HepG2 (cell line): ENCODE measurements around the gene WFDC12. TPM values are rescaled to one million over a fixed set of nuclear protein-coding genes. Genes with fewer than 3 reads are reported as not detected.

Experiments
- ATAC-seq: fragments of 200-7000 bp; cut with Tn5 transposase; 3 replicates; pipeline ENCODE4 v1.9.1; 2020; ENCODE audit warnings: mild to moderate bottlenecking, moderate library complexity
- BruUV-seq: library from RNA; stranded (reverse); fragments of 400-500 nt; replicated peaks from 2 replicates; lab custom pipeline; 2021; lab: Mats Ljungman, UMichigan
- CTCF ChIA-PET: fragments of 300-600 bp; formaldehyde crosslinking; extraction: SDS; loops from one replicate; lab custom pipeline; 2021; ENCODE audit warnings: low total read pairs, inconsistent platforms, low intra/inter-chr PET ratio; lab: Yijun Ruan, JAX
- POLR2A ChIA-PET: fragments of 350-600 bp; sonication (Branson Sonifier 250); formaldehyde crosslinking; loops from one replicate; lab custom pipeline; 2020; ENCODE audit warnings: antibody characterized with exemption, inconsistent platforms; lab: Yijun Ruan, JAX
- DNase-seq: peaks from one replicate; pipeline ENCODE4 v3.0.0-alpha.2; 2015; ENCODE audit warnings: low spot score
- FAIRE-seq: peaks from 3 replicates; lab custom pipeline; 2011; peaks lifted over from hg19 to GRCh38; lab: Jason Lieb, UNC
- H2AFZ ChIP-seq: one replicate; pipeline ENCODE4 v1.6.1; 2011; ENCODE audit warnings: low read length, inconsistent platforms
- H3K27ac ChIP-seq: fragments of 300-600 bp; 3 replicates; pipeline ENCODE4 v1.8.0; 2011; ENCODE audit warnings: mixed run types, mild to moderate bottlenecking, mixed read lengths, low read length, inconsistent platforms; ENCODE audit not compliant: insufficient read depth; ENCODE audit errors: extremely low read length
- H3K27me3 ChIP-seq, 2 experiments: fragments of 200-600 bp in 1 of 2; 2 replicates in 1 of 2; 3 replicates in 1 of 2; pipeline versions ENCODE4 v1.6.0 to v1.8.0; 2011; ENCODE audit warnings: low read length in 2 of 2, mild to moderate bottlenecking in 2 of 2, moderate library complexity in 2 of 2, inconsistent platforms in 1 of 2; ENCODE audit not compliant: insufficient read depth in 2 of 2, control insufficient read depth in 1 of 2
- H3K36me3 ChIP-seq, 2 experiments: fragments of 200-600 bp in 1 of 2; replicated peaks in 1 of 2; 2 replicates in 1 of 2; 3 replicates in 1 of 2; pipeline versions ENCODE4 v1.5.1 to v1.8.0; 2011; ENCODE audit warnings: low read length in 2 of 2, inconsistent platforms in 1 of 2; ENCODE audit not compliant: insufficient read depth in 2 of 2, control insufficient read depth in 1 of 2
- H3K4me1 ChIP-seq: 2 replicates; pipeline ENCODE4 v1.5.1; 2012; ENCODE audit warnings: low read length, inconsistent platforms; ENCODE audit not compliant: insufficient read depth
- H3K4me2 ChIP-seq: 2 replicates; pipeline ENCODE4 v1.6.0; 2011; ENCODE audit warnings: low read depth, low read length, inconsistent platforms
- H3K4me3 ChIP-seq, 3 experiments: fragments of 200-600 bp in 1 of 3; sonication (generic), shearing (Covaris generic) in 1 of 3; replicated peaks in 1 of 3; 2 replicates each; pipeline ENCODE4 v1.5.1; 2011 to 2016; ENCODE audit warnings: low read length in 3 of 3, inconsistent platforms in 2 of 3, low read depth in 2 of 3, mild to moderate bottlenecking in 2 of 3, control low read depth in 1 of 3, mixed read lengths in 1 of 3; ENCODE audit not compliant: insufficient read depth in 1 of 3
- H3K79me2 ChIP-seq: one replicate; pipeline ENCODE4 v1.6.1; 2011; ENCODE audit warnings: low read length, inconsistent platforms; ENCODE audit not compliant: insufficient read depth
- H3K9ac ChIP-seq: 2 replicates; pipeline ENCODE4 v1.6.0; 2011; ENCODE audit warnings: mild to moderate bottlenecking, low read depth, low read length, inconsistent platforms; ENCODE audit not compliant: insufficient read depth
- H3K9me3 ChIP-seq: 2 replicates; pipeline ENCODE4 v1.5.1; 2012; ENCODE audit warnings: mild to moderate bottlenecking, low read length
- H4K20me1 ChIP-seq: 2 replicates; pipeline ENCODE4 v1.6.0; 2011; ENCODE audit warnings: inconsistent platforms, mild to moderate bottlenecking, low read length, moderate library complexity; ENCODE audit not compliant: insufficient read depth
- ARNT2 ChIP-seq: sonication (generic); formaldehyde crosslinking; IDR thresholded peaks from 2 replicates; pipeline ENCODE4 v1.8.0; 2022; ENCODE audit warnings: mild to moderate bottlenecking, low read depth, missing genetic modification reagents, moderate library complexity
- GATAD2A ChIP-seq: IDR thresholded peaks from 2 replicates; pipeline ENCODE4 v1.6.1; 2016
- HNF4A ChIP-seq: sonication (generic); formaldehyde crosslinking; IDR thresholded peaks from 2 replicates; pipeline ENCODE4 v1.4.0; 2020; ENCODE audit warnings: missing genetic modification reagents
- KDM6A ChIP-seq: IDR thresholded peaks from 2 replicates; pipeline ENCODE4 v1.6.1; 2016; ENCODE audit warnings: low read depth
- MAF1 ChIP-seq: sonication (generic); formaldehyde crosslinking; IDR thresholded peaks from 2 replicates; pipeline ENCODE4 v1.5.0; 2020; ENCODE audit warnings: missing genetic modification reagents, borderline replicate concordance
- MYC ChIP-seq: sonication (generic); formaldehyde crosslinking; IDR thresholded peaks from 2 replicates; pipeline ENCODE4 v1.9.0; 2021; ENCODE audit warnings: missing genetic modification reagents, borderline replicate concordance
- NCOA1 ChIP-seq: sonication (generic); formaldehyde crosslinking; IDR thresholded peaks from 2 replicates; pipeline ENCODE4 v1.9.0; 2021; ENCODE audit warnings: missing genetic modification reagents
- RARA ChIP-seq: IDR thresholded peaks from 2 replicates; pipeline ENCODE4 v1.6.1; 2016; ENCODE audit warnings: missing genetic modification reagents, missing compliant biosample characterization
- SCMH1 ChIP-seq: sonication (generic); formaldehyde crosslinking; IDR thresholded peaks from 2 replicates; pipeline ENCODE4 v1.9.0; 2021; ENCODE audit warnings: missing genetic modification reagents, mild to moderate bottlenecking, borderline replicate concordance
- SP140L ChIP-seq: sonication (generic); formaldehyde crosslinking; IDR thresholded peaks from 2 replicates; pipeline ENCODE4 v1.4.0; 2020; ENCODE audit warnings: missing genetic modification reagents, borderline replicate concordance
- TAF15 ChIP-seq: fragments of 200-400 bp; formaldehyde crosslinking; IDR thresholded peaks from one replicate; pipeline ENCODE4 v1.6.1; 2018; ENCODE audit warnings: mild to moderate bottlenecking, low read depth, low read length; ENCODE audit not compliant: poor library complexity, severe bottlenecking
- TCF7 ChIP-seq: sonication (generic); IDR thresholded peaks from 2 replicates; pipeline ENCODE4 v1.6.1; 2016; ENCODE audit warnings: antibody characterized with exemption, low read depth
- ZBTB33 ChIP-seq: sonication (generic); formaldehyde crosslinking; IDR thresholded peaks from 2 replicates; pipeline ENCODE4 v1.4.0; 2020; ENCODE audit warnings: missing genetic modification reagents
- ZFAT ChIP-seq: sonication (generic); formaldehyde crosslinking; conservative IDR thresholded peaks from 2 replicates; pipeline ENCODE4 v1.8.1; 2023; ENCODE audit warnings: missing genetic modification reagents, inconsistent platforms
- ZHX1 ChIP-seq: sonication (generic); formaldehyde crosslinking; IDR thresholded peaks from 2 replicates; pipeline ENCODE4 v1.8.1; 2022; ENCODE audit warnings: low read depth, mild to moderate bottlenecking, missing genetic modification reagents
- ZNF337 ChIP-seq: sonication (generic); formaldehyde crosslinking; IDR thresholded peaks from 2 replicates; pipeline ENCODE4 v1.5.1; 2020; ENCODE audit warnings: missing genetic modification reagents, low read depth, mild to moderate bottlenecking, borderline replicate concordance
- ZNF605 ChIP-seq: sonication (generic); formaldehyde crosslinking; IDR thresholded peaks from 2 replicates; pipeline ENCODE4 v1.8.0; 2022; ENCODE audit warnings: mild to moderate bottlenecking, missing genetic modification reagents
- ZNF720 ChIP-seq: sonication (generic); formaldehyde crosslinking; IDR thresholded peaks from 2 replicates; pipeline ENCODE4 v1.4.0; 2020; ENCODE audit warnings: missing genetic modification reagents
- WGBS: methylation state at CpG from one replicate; pipeline ENCODE4 v1.1.6; 2017; ENCODE audit warnings: low lambda C conversion rate; 5-methylcytosine and 5-hydroxymethylcytosine counted together
- in situ Hi-C: cut with HindIII; loops from 2 replicates; pipeline ENCODE4 v1.10.0; 2017; ENCODE audit warnings: low pct_unique_long_range_greater_than_20kb; ENCODE audit not compliant: extremely low pct_ligation_motif_present
- intact Hi-C: fragments of 100-400 bp; cut with micrococcal nuclease; formaldehyde crosslinking; loops from one replicate; pipeline ENCODE4 v1.10.0; 2022; ENCODE audit not compliant: unreplicated experiment
- polyA plus RNA-seq, 8 experiments: library from polyadenylated mRNA; depleted of rRNA in 3 of 8; stranded (reverse) in 7 of 8; unstranded in 1 of 8; fragments of >200 nt; fragmentation: Illumina TruSeq in 4 of 8; extraction: Trizol in 4 of 8; gene quantifications; 2 replicates each; pipeline versions ENCODE4 v1.2.1 to v1.2.3, GENCODE V29; 2011 to 2016; ENCODE audit warnings: low read depth in 4 of 8, missing spikeins in 1 of 8, mixed read lengths in 1 of 8; ENCODE audit not compliant: insufficient read depth in 1 of 8
- total RNA-seq, 5 experiments: library from RNA; depleted of rRNA; stranded (reverse); fragments of >200 nt; fragmentation: Illumina TruSeq; extraction: Trizol; gene quantifications; 2 replicates each; pipeline ENCODE4 v1.2.3, GENCODE V29; 2016; ENCODE audit warnings: low read depth in 1 of 5
- TF ChIP-seq, protein P1 (sequence below): sonication (generic); formaldehyde crosslinking; IDR thresholded peaks from 2 replicates; pipeline ENCODE4 v1.5.0; 2020; ENCODE audit warnings: missing genetic modification reagents, mild to moderate bottlenecking, borderline replicate concordance
- TF ChIP-seq, protein P2 (sequence below): sonication (generic); formaldehyde crosslinking; IDR thresholded peaks from 2 replicates; pipeline ENCODE4 v1.8.0; 2023; ENCODE audit warnings: mild to moderate bottlenecking, missing genetic modification reagents

WFDC12 gene
- total and polyA plus RNA-seq, 2 of the 13 experiments (the other 11 are each of a cell fraction or from before 2014, with no cell fraction given): not detected

GRCh38 chr20:45152405-45152804, 28.1 kb upstream of the WFDC12 start (continued):
- TF ChIP-seq ZBTB33 (CRISPR knock-in tag) (no peak), TCF7 (no peak), SCMH1 (CRISPR knock-in tag) (no peak), ZNF337 (CRISPR knock-in tag) (no peak), GATAD2A (CRISPR knock-in tag) (no peak), HNF4A (CRISPR knock-in tag) (no peak), RARA (CRISPR knock-in tag) (no peak), MYC (CRISPR knock-in tag) (no peak)
- TF ChIP-seq, protein P1, sequence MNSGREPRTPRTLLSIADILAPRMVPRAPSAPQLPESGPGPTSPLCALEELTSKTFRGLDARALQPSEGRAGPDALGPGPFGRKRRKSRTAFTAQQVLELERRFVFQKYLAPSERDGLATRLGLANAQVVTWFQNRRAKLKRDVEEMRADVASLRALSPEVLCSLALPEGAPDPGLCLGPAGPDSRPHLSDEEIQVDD: no peak

- WGBS: 27% methylated on average over 3 of the region's 3 CpGs
- H4K20me1 ChIP-seq: no peaks in the 10 kb centered on the region
- POLR2A ChIA-PET: no interaction called here
- no peak overlapping the region for H3K4me2 ChIP-seq
- BruUV-seq: no TSS peak
- no peaks in the 10 kb centered on the region for H3K36me3 ChIP-seq
- H3K27ac ChIP-seq: no peak overlapping the region
- no peak overlapping the region for H3K4me3 ChIP-seq
- no peaks in the 10 kb centered on the region for H3K79me2 ChIP-seq
- H3K9ac ChIP-seq: no peak overlapping the region
- peaks cover 0 to 11% of the 10 kb centered on the region in 2 experiments; a peak in 1 of 5 replicates for H3K27me3 ChIP-seq
- FAIRE-seq (no peak), ATAC-seq (no peak), DNase-seq (no peak)
- intact Hi-C loops (no loop called here), in situ Hi-C loops (no loop called here)
- CTCF ChIA-PET: no interaction called here
- H3K9me3 ChIP-seq: no peaks in the 10 kb centered on the region
- no peak overlapping the region for H2AFZ ChIP-seq
- H3K4me1 ChIP-seq: no peaks in the 10 kb centered on the region
- TF ChIP-seq ZNF605 (CRISPR knock-in tag) (no peak), ZFAT (CRISPR knock-in tag) (no peak), SP140L (no peak), RARA (CRISPR knock-in tag) (no peak), ARNT2 (CRISPR knock-in tag) (no peak), ZHX1 (CRISPR knock-in tag) (no peak), TAF15 (no peak), MAF1 (CRISPR knock-in tag) (no peak), ZNF720 (CRISPR knock-in tag) (no peak), KDM6A (CRISPR knock-in tag) (no peak), NCOA1 (CRISPR knock-in tag) (no peak)
- TF ChIP-seq, protein P2, sequence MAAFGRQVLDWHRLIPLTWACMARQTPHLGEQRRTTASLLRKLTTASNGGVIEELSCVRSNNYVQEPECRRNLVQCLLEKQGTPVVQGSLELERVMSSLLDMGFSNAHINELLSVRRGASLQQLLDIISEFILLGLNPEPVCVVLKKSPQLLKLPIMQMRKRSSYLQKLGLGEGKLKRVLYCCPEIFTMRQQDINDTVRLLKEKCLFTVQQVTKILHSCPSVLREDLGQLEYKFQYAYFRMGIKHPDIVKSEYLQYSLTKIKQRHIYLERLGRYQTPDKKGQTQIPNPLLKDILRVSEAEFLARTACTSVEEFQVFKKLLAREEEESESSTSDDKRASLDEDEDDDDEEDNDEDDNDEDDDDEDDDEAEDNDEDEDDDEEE (CRISPR knock-in tag): no peak
Measured at GRCh38 chr20:45149062-45149461, 24.8 kb upstream of the WFDC12 start.
